Ovary (tissue), 9 donors: Measurements from ENCODE around the gene TSC22D4. TPM values are rescaled to one million over a fixed set of nuclear protein-coding genes. Genes with fewer than 3 reads are reported as not detected.

ENCODE experiments used
- DNase-seq, 5 donors: peaks; one replicate each; pipeline ENCODE4 v3.0.0-alpha.2; 2019 to 2020
- H3K27ac ChIP-seq, 2 donors: fragments of 200-600 bp; one replicate each; pipeline versions ENCODE4 v1.5.1 to v1.8.0; 2019 to 2022
- H3K27me3 ChIP-seq: fragments of 200-600 bp; one replicate; pipeline ENCODE4 v1.8.0; 2022
- H3K36me3 ChIP-seq: fragments of 200-600 bp; sonication (generic); one replicate; pipeline ENCODE4 v1.5.1; 2019
- H3K4me1 ChIP-seq: one replicate; pipeline ENCODE4 v1.8.1; 2013; ENCODE audit warnings: mild to moderate bottlenecking, moderate library complexity; ENCODE audit not compliant: insufficient read depth
- H3K4me3 ChIP-seq: fragments of 200-600 bp; sonication (generic); one replicate; pipeline ENCODE4 v1.5.1; 2017
- H3K9me3 ChIP-seq, 2 donors: fragments of 200-600 bp in 1 of 2; sonication (generic) in 1 of 2; one replicate each; pipeline versions ENCODE4 v1.5.1 to v1.8.1; 2013 to 2019; ENCODE audit warnings: mild to moderate bottlenecking in 1 of 2, moderate library complexity in 1 of 2
- CTCF ChIP-seq, 3 donors: fragments of 450-650 bp in 2 of 3; fragments of 200-600 bp in 1 of 3; IDR thresholded peaks; one replicate each; pipeline versions ENCODE4 v1.5.1 to v1.8.0; 2016 to 2022; ENCODE audit warnings: antibody characterized with exemption in 3 of 3, mild to moderate bottlenecking in 1 of 3
- EP300 ChIP-seq: sonication (generic); formaldehyde crosslinking; IDR thresholded peaks from one replicate; pipeline ENCODE4 v1.6.1; 2017; ENCODE audit warnings: antibody characterized with exemption
- POLR2A ChIP-seq: fragments of 450-650 bp; IDR thresholded peaks from one replicate; pipeline ENCODE4 v1.6.1; 2017; ENCODE audit warnings: antibody characterized with exemption, mild to moderate bottlenecking, moderate library complexity
- WGBS, 3 donors: extraction: QIAGEN DNeasy Blood & Tissue Kit in 1 of 3; methylation state at CpG; one replicate each; pipeline versions ENCODE4 v1.1.5 to v1.1.7; 2013 to 2017; 5-methylcytosine and 5-hydroxymethylcytosine counted together
- intact Hi-C, 4 donors: fragments of 100-400 bp; cut with DNase I; formaldehyde crosslinking; loops; one replicate each; pipeline versions ENCODE4 v1.11.0 to v1.15.1; 2022 to 2023
- polyA plus RNA-seq, 2 donors: library from polyadenylated mRNA; stranded (reverse); fragments of 200-250 nt in 1 of 2; fragments of 350-450 nt in 1 of 2; fragmentation: Illumina TruSeq in 1 of 2; extraction: RNeasy Lipid Tissue Mini Kit (QIAGEN cat#74804) in 1 of 2; gene quantifications; one replicate each; pipeline ENCODE4 v1.2.3, GENCODE V29; 2013 to 2014
- total RNA-seq, 7 donors: library from RNA; depleted of rRNA in 2 of 7; stranded (reverse); fragments of >200 nt in 2 of 7; fragmentation: NEBNext Ultra II Directional in 3 of 7; extraction: Animal tissue kit (Norgen Biotek cat#: 25700) in 3 of 7; gene quantifications; one replicate each; pipeline versions ENCODE4 v1.1.0 to v1.2.4, GENCODE V29; 2016 to 2023
- donor health status: DM: no; HTN: no; CAD: no; lungs with moderate emphysema.
- donor health status: DM: no; HTN: no; CAD: no.
- donor health status: Bipolar disorder and iron deficiency.
- donor health status: DM: yes; HTN: yes; CAD: no.
- donor health status: DM: no; HTN: no; CAD: no.
- donor health status: DM: yes; HTN: yes; CAD: no.

TSC22D4 gene
- total and polyA plus RNA-seq, 9 donors: 6.5 to 57.3 (median 40.4) TPM

GRCh38 chr7:100425347-100425746 is 53.7 kb downstream of the TSC22D4 start:
- Histone ChIP-seq H3K36me3 (no peaks in the 10 kb centered on the region), H3K4me3 (no peak overlapping the region), H3K9me3 (no peaks in the 10 kb centered on the region), H3K27ac (no peak overlapping the region), H3K4me1 (no peaks in the 10 kb centered on the region), H3K27me3 (no peaks in the 10 kb centered on the region)
- intact Hi-C loops: loop anchor here in 1 of 4 donors (5.0 kb wide), 1 partner anchor 273 kb away; no protein-coding TSS in a partner anchor
- no peak for TF ChIP-seq POLR2A
- no peak for TF ChIP-seq EP300
- TF ChIP-seq CTCF (IDR thresholded peaks at IDR 0.05): no peak
- WGBS, 3 donors: 18 to 21% (median 18%) methylated on average over 1 of the region's 1 CpG
- no peak for DNase-seq

- WGBS, 3 donors: 87 to 92% (median 91%) methylated on average over 6 of the region's 6 CpGs
- DNase-seq: no peak
- TF ChIP-seq CTCF (IDR thresholded peaks at IDR 0.05) (no peak), POLR2A (no peak), EP300 (no peak)
- intact Hi-C loops: no loop called here
- H3K4me3 ChIP-seq: no peak overlapping the region
- no peaks in the 10 kb centered on the region for H3K9me3 ChIP-seq
- no peak overlapping the region for H3K27ac ChIP-seq
- no peaks in the 10 kb centered on the region for H3K36me3 ChIP-seq
- no peaks in the 10 kb centered on the region for H3K4me1 ChIP-seq
- no peaks in the 10 kb centered on the region for H3K27me3 ChIP-seq
Measured at GRCh38 chr7:100423315-100423714, 55.7 kb downstream of the TSC22D4 start.

- H3K4me1 ChIP-seq: no peaks in the 10 kb centered on the region
- 34 to 44% (median 39%) methylated on average over 1 of the region's 1 CpG for WGBS, 3 donors
- no peak overlapping the region for H3K4me3 ChIP-seq
- DNase-seq: no peak
- TF ChIP-seq EP300 (no peak), POLR2A (no peak), CTCF (IDR thresholded peaks at IDR 0.05) (no peak)
- no peaks in the 10 kb centered on the region for H3K9me3 ChIP-seq
- no peak overlapping the region for H3K27ac ChIP-seq
- intact Hi-C loops: no loop called here
- H3K27me3 ChIP-seq: no peaks in the 10 kb centered on the region
- H3K36me3 ChIP-seq: no peaks in the 10 kb centered on the region
Measured at GRCh38 chr7:100419660-100420226, 59.3 kb downstream of the TSC22D4 start.

- DNase-seq: no peak
- Histone ChIP-seq H3K9me3 (no peaks in the 10 kb centered on the region), H3K4me1 (no peaks in the 10 kb centered on the region), H3K36me3 (no peaks in the 10 kb centered on the region), H3K27ac (no peak overlapping the region), H3K27me3 (no peaks in the 10 kb centered on the region), H3K4me3 (no peak overlapping the region)
- TF ChIP-seq POLR2A: no peak
- 19 to 54% (median 53%) methylated on average over 1 of the region's 1 CpG for WGBS, 3 donors
- intact Hi-C loops: no loop called here
Measured at GRCh38 chr7:100418930-100419659, 59.9 kb downstream of the TSC22D4 start.

Other genes with a start within 250 kb of the TSC22D4 start
- not detected for gene SPDYE3, start 171.5 kb downstream of the TSC22D4 start, total RNA-seq
- under 1 TPM in 1 of 2 donors, not detected in 1; 0.12 TPM for gene SPDYE3, start 171.5 kb downstream of the TSC22D4 start, polyA plus RNA-seq
- 10 to 100 TPM; 29.0 to 55.9 (median 41.1) TPM for gene PILRB, start 121.1 kb downstream of the TSC22D4 start, total RNA-seq
- gene PILRB, start 121.1 kb downstream of the TSC22D4 start, polyA plus RNA-seq: 10 to 100 TPM; 17.2 to 50.2 TPM
- gene PILRA, start 105.7 kb downstream of the TSC22D4 start, total RNA-seq: 10 to 100 TPM in 1 of 7 donors, 1 to 10 TPM in 6; 1.5 to 25.9 (median 4.1) TPM
- gene PILRA, start 105.7 kb downstream of the TSC22D4 start, polyA plus RNA-seq: 1 to 10 TPM; 4.8 to 9.0 TPM
- gene ZCWPW1, start 50.5 kb downstream of the TSC22D4 start, total RNA-seq: 1 to 10 TPM; 2.6 to 6.5 (median 5.0) TPM
- gene ZCWPW1, start 50.5 kb downstream of the TSC22D4 start, polyA plus RNA-seq: 1 to 10 TPM; 8.2 to 9.3 TPM
- gene MEPCE, start 49.4 kb downstream of the TSC22D4 start, total RNA-seq: 10 to 100 TPM; 29.4 to 60.6 (median 44.7) TPM
- 10 to 100 TPM; 30.0 to 48.9 TPM for gene MEPCE, start 49.4 kb downstream of the TSC22D4 start, polyA plus RNA-seq
- 10 to 100 TPM; 31.8 to 48.5 (median 39.1) TPM for gene PPP1R35, start 42.7 kb downstream of the TSC22D4 start, total RNA-seq
- gene PPP1R35, start 42.7 kb downstream of the TSC22D4 start, polyA plus RNA-seq: 10 to 100 TPM in 1 of 2 donors, 1 to 10 TPM in 1; 2.7 to 39.8 TPM
- gene SPACDR, start 15.0 kb downstream of the TSC22D4 start, total RNA-seq: 1 to 10 TPM in 2 of 7 donors, under 1 TPM in 4, not detected in 1; 0.45 to 3.0 (median 0.87) TPM
- under 1 TPM; 0.25 to 0.71 TPM for gene SPACDR, start 15.0 kb downstream of the TSC22D4 start, polyA plus RNA-seq
- gene NYAP1, start 4.7 kb upstream of the TSC22D4 start, total RNA-seq: 10 to 100 TPM in 1 of 7 donors, 1 to 10 TPM in 6; 3.8 to 10.1 (median 8.5) TPM
- gene NYAP1, start 4.7 kb upstream of the TSC22D4 start, polyA plus RNA-seq: 1 to 10 TPM in 1 of 2 donors, under 1 TPM in 1; 0.28 to 4.8 TPM
- gene AGFG2, start 60.0 kb upstream of the TSC22D4 start, total RNA-seq: 100 to 1,000 TPM in 1 of 7 donors, 10 to 100 TPM in 6; 44.7 to 115 (median 61.5) TPM
- gene AGFG2, start 60.0 kb upstream of the TSC22D4 start, polyA plus RNA-seq: 10 to 100 TPM; 10.0 to 55.9 TPM
- gene SAP25, start 94.7 kb upstream of the TSC22D4 start, total RNA-seq: 10 to 100 TPM in 2 of 7 donors, 1 to 10 TPM in 5; 3.2 to 10.1 (median 7.2) TPM
- gene SAP25, start 94.7 kb upstream of the TSC22D4 start, polyA plus RNA-seq: 1 to 10 TPM in 1 of 2 donors, not detected in 1; 4.0 TPM
- gene LRCH4, start 106.9 kb upstream of the TSC22D4 start, total RNA-seq: 100 to 1,000 TPM in 3 of 7 donors, 10 to 100 TPM in 4; 65.2 to 133 (median 90.6) TPM
- 10 to 100 TPM in 1 of 2 donors, 1 to 10 TPM in 1; 3.5 to 50.3 TPM for gene LRCH4, start 106.9 kb upstream of the TSC22D4 start, polyA plus RNA-seq
- 1 to 10 TPM in 3 of 7 donors, under 1 TPM in 4; 0.34 to 2.2 (median 0.84) TPM for gene FBXO24, start 107.1 kb upstream of the TSC22D4 start, total RNA-seq
- under 1 TPM; 0.33 to 0.63 TPM for gene FBXO24, start 107.1 kb upstream of the TSC22D4 start, polyA plus RNA-seq
- gene PCOLCE, start 123.1 kb upstream of the TSC22D4 start, total RNA-seq: 100 to 1,000 TPM in 3 of 7 donors, 10 to 100 TPM in 4; 24.3 to 185 (median 67.5) TPM
- gene PCOLCE, start 123.1 kb upstream of the TSC22D4 start, polyA plus RNA-seq: 10 to 100 TPM; 42.4 to 56.2 TPM
- gene MOSPD3, start 133.3 kb upstream of the TSC22D4 start, total RNA-seq: 10 to 100 TPM in 6 of 7 donors, 1 to 10 TPM in 1; 9.4 to 27.7 (median 24.7) TPM
- 10 to 100 TPM in 1 of 2 donors, 1 to 10 TPM in 1; 9.2 to 24.4 TPM for gene MOSPD3, start 133.3 kb upstream of the TSC22D4 start, polyA plus RNA-seq
- under 1 TPM in 4 of 7 donors, not detected in 3; 0.12 to 0.79 (median 0.26) TPM for gene TFR2, start 162.3 kb upstream of the TSC22D4 start, total RNA-seq
- under 1 TPM; 0.06 to 0.13 TPM for gene TFR2, start 162.3 kb upstream of the TSC22D4 start, polyA plus RNA-seq
- gene ACTL6B, start 177.2 kb upstream of the TSC22D4 start, total RNA-seq: not detected
- gene ACTL6B, start 177.2 kb upstream of the TSC22D4 start, polyA plus RNA-seq: not detected
- 100 to 1,000 TPM; 109 to 281 (median 216) TPM for gene GNB2, start 194.5 kb upstream of the TSC22D4 start, total RNA-seq
- gene GNB2, start 194.5 kb upstream of the TSC22D4 start, polyA plus RNA-seq: 100 to 1,000 TPM in 1 of 2 donors, 10 to 100 TPM in 1; 18.9 to 187 TPM
- 10 to 100 TPM; 23.1 to 93.0 (median 63.2) TPM for gene GIGYF1, start 215.0 kb upstream of the TSC22D4 start, total RNA-seq
- gene GIGYF1, start 215.0 kb upstream of the TSC22D4 start, polyA plus RNA-seq: 10 to 100 TPM in 1 of 2 donors, 1 to 10 TPM in 1; 7.0 to 45.1 TPM
- gene POP7, start 226.9 kb upstream of the TSC22D4 start, total RNA-seq: 10 to 100 TPM; 13.8 to 29.2 (median 22.2) TPM
- 10 to 100 TPM; 11.1 to 26.5 TPM for gene POP7, start 226.9 kb upstream of the TSC22D4 start, polyA plus RNA-seq
- gene EPO, start 241.3 kb upstream of the TSC22D4 start, total RNA-seq: under 1 TPM in 2 of 7 donors, not detected in 5; 0.20 to 0.25 TPM
- gene EPO, start 241.3 kb upstream of the TSC22D4 start, polyA plus RNA-seq: under 1 TPM in 1 of 2 donors, not detected in 1; 0.05 TPM